H1 (cell line): Measurements from ENCODE around the gene MAPK14. TPM values are rescaled to one million over a fixed set of nuclear protein-coding genes. Genes with fewer than 3 reads are reported as not detected.

Experiments
- ATF3 ChIP-seq: IDR thresholded peaks from 2 replicates; pipeline ENCODE4 v1.6.1; 2011; ENCODE audit warnings: low read depth, mild to moderate bottlenecking, low read length; ENCODE audit not compliant: insufficient read depth
- JUN ChIP-seq: IDR thresholded peaks from 2 replicates; pipeline ENCODE4 v1.6.1; 2011; ENCODE audit warnings: low read depth, mild to moderate bottlenecking, improper control_type of control experiment, low read length
- NRF1 ChIP-seq: IDR thresholded peaks from 2 replicates; pipeline ENCODE4 v1.6.1; 2011; ENCODE audit warnings: mild to moderate bottlenecking, low read depth, low read length, improper control_type of control experiment
- RNF2 ChIP-seq: fragments of 200-900, 300-1000 bp; sonication (generic); IDR thresholded peaks from 2 replicates; pipeline ENCODE4 v1.7.1; 2016; ENCODE audit warnings: borderline replicate concordance, low read depth, mild to moderate bottlenecking, antibody characterized with exemption, low read length; ENCODE audit not compliant: poor library complexity, severe bottlenecking; ENCODE audit errors: missing control alignments
- RXRA ChIP-seq: IDR thresholded peaks from 2 replicates; pipeline ENCODE4 v1.6.1; 2011; ENCODE audit warnings: low read depth, mild to moderate bottlenecking, low read length, moderate library complexity; ENCODE audit not compliant: insufficient read depth
- SAP30 ChIP-seq: fragments of 300-600 bp; sonication (generic); IDR thresholded peaks from 2 replicates; pipeline ENCODE4 v1.7.1; 2012; ENCODE audit warnings: low read length, moderate library complexity, mild to moderate bottlenecking, inconsistent platforms; ENCODE audit not compliant: insufficient read depth, insufficient replicate concordance
- SP2 ChIP-seq: IDR thresholded peaks from 2 replicates; pipeline ENCODE4 v1.6.1; 2012; ENCODE audit warnings: mild to moderate bottlenecking, low read length, inconsistent platforms
- polyA plus RNA-seq, 7 experiments: library from polyadenylated mRNA; depleted of rRNA in 3 of 7; stranded (reverse) in 5 of 7; unstranded in 2 of 7; fragments of >200 nt in 5 of 7; fragments of 200-250 nt in 2 of 7; gene quantifications; 1 replicate in 5 of 7; 2 replicates in 1 of 7; 4 replicates in 1 of 7; pipeline versions ENCODE4 v1.2.1 to v1.2.3, GENCODE V29; 2011 to 2013; ENCODE audit warnings: missing spikeins in 2 of 7, mixed read lengths in 2 of 7
- total RNA-seq: library from RNA; stranded (reverse); fragmentation: NEBNext Ultra II Directional; extraction: Animal tissue kit (Norgen Biotek cat#: 25700); gene quantifications from 2 replicates; pipeline ENCODE4 v1.2.1, GENCODE V29; 2021

MAPK14 gene
- total and polyA plus RNA-seq, 2 of the 8 experiments (the other 6 are each of a cell fraction or from before 2014, with no cell fraction given) = 18.1 to 39.3 TPM

GRCh38 chr6:36052097-36052496 is 24.5 kb downstream of the MAPK14 start (continued):
- TF ChIP-seq JUN (no peak), SP2 (no peak), NRF1 (no peak), SAP30 (no peak), RNF2 (no peak), ATF3 (no peak), RXRA (no peak)
